Activated CD4-positive, CD25-positive, alpha-beta regulatory T cell (primary cell): ENCODE data around the gene DCAF6.

Experiments
- DNase-seq, 4 experiments: peaks; one replicate each; lab custom pipeline; 2025; lab: John Stamatoyannopoulos, UW

The DCAF6 gene

DNA sequence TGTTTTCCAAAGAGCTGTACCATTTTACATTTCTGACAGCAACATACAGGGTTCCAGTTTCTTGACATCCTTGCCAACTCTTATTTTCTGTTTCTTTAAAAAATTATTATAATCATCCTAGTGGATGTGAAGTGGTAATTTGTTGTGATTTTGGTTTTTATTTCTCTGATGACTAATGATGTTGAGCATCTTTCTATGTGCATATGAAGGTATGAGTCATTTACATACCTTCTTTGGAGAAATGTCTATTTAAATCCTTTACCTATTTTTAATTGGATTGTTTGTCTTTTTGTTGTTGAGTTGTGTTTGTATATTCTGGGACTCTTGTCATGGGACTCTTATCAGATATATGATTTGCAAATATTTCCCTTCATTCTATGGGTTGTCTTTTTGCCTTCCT is 21.2 kb downstream of the DCAF6 start:
- DNase-seq, result no peak

DNA sequence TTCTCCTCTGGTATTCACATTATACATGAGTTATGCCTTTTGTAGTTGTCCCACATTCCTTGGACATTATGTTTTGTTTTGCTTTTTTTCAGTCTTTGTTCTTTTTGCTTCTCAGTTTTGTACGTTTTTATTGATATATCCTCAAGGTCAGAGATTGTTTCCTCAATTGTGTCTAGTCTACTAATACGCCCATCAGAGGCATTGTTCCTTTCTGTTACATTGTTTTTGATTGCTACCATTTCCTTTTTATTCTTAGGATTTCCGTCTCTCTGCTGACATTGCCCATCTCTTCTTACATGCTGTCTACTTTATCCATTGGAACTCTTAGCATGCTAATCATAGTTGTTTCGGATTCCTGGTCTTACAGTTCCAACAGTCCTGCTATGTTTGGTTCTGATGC is 28.2 kb downstream of the DCAF6 start:
- no peak for DNase-seq

DNA sequence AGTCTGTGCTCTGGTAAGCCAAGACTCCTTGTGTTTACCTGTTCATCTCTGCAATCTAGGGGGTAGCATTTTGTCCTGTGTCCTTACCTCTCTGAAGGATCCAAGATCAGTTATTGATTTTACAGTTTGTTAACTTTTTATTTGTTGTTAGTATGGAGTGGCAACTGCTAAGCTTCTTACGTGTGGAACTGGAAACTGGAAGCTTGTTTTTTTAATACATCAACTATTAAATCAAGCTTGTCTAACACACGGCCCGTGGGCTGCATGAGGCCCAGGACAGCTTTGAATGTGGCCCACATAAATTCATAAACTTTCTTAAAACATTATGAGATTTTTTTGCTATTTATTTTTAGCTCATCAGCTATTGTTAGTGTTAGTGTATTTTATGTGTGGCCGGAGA is 29.6 kb downstream of the DCAF6 start:
- DNase-seq, result no peak

DNA sequence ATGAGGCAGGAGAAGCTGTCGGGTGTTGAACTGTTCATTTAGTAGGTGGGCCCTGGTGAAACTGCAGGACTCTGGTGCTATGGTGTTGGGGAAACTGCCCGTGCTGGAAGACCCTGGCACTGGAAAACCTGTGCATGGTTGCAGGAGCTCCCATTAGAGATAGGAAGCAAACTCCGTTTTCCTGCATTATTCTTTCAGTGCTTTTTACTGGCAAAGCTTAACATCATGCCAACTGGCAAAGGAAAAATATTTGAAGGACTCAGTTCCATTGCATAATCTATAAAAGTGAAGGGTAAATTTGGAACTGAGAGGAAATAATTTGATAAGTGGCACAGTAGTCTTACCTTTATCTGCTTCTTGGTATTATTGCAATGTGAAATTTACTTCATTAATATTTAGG is 32.1 kb downstream of the DCAF6 start:
- DNase-seq, result no peak

DNA sequence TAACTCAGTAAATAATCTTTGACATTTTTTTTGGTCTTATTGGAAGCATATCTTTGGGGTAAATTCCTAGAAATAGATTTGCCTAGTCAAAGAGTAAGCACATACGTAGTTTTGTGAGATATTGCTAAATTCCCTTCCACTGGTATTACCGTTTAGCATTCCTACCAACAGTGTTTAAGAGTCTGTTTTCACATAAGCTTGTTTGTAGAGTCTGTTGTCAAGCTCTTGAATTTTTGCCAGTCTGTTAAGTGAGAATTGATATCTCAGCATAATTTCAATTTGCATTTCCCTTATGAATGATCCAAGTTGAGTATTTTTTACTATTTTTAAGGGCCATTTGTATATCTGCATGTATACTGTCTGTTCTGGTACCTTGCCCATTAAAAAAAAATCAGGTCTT is 37.3 kb downstream of the DCAF6 start:
- no peak for DNase-seq

DNA sequence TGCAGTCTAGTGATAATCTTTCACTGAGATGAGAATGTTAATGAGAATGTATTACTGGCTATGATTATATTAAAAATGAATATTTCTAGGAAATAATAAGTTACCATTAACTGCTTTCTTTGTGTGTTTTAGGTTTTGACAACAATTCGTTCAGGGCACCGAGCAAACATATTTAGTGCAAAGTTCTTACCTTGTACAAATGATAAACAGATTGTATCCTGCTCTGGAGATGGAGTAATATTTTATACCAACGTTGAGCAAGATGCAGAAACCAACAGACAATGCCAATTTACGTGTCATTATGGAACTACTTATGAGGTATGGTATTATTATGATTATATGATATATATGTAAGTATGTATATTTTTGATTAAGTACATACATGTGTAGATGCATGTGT is 38.2 kb downstream of the DCAF6 start:
- DNase-seq, result no peak

DNA sequence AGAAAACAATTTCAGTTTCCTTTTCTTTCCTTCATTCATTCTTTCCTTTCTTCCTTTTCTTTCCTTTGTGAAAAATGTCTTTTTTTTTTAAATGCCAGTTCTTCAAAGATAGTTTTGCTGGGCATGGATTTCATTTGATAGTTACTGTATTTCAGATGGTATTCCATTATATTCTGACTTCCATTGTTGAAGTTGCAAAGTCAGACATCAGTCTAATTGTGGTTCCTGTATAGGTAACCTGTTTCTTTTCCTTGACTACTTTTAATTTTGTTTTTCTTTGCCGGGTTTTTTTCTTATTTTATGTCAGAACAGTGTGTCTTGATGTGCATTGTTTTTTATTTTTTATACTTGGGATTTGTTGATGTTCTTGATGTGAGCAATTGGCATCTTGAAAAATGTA is 40.8 kb downstream of the DCAF6 start:
- no peak for DNase-seq

DNA sequence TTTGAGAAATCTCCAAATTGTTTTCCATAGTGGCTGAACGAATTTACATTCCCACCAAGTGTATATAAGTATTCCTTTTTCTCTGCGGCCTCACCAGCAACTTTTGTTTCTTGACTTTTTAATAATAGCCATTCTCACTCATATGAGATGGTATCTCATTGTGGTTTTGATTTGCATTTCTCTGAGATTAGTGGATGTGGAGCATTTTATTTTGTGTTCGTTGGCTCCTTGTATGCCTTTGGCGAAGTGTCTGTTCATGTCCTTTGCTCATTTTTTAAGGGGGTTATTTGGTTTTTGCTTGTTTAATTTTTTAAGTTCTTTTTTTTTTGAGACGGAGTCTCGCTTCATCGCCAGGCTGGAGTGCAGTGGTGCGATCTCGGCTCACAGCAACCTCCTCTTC is 45.5 kb downstream of the DCAF6 start:
- no peak for DNase-seq

DNA sequence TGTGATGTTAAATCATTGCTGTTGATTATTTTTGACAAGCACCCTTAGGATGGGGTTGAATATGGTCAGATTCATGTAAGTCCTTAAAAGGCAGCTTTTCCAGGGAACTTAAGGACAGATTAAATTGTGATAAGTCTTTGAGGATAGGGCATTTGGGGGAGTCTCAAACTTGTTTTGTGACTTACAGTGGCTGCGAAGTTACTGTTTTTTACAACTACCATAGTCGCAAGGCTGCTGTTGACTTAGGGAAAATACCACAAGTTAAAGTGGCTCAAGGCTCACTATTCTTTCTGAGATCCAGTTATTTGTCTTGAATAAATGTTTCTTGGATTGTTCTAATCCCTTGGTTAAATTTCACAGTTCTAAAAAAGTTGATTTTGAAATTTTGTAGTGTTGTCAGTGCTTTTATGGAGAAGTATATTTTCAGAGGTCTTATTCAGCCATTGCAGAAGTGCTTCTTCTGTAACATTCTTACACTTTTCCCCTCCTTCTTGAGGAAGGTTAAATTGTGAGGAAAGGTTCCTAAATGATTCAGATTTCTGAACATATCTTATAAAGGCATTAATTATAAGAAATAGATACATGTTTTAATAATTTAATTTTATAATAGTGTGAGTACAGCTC is 47.4 kb downstream of the DCAF6 start:
- DNase-seq, result no peak

DNA sequence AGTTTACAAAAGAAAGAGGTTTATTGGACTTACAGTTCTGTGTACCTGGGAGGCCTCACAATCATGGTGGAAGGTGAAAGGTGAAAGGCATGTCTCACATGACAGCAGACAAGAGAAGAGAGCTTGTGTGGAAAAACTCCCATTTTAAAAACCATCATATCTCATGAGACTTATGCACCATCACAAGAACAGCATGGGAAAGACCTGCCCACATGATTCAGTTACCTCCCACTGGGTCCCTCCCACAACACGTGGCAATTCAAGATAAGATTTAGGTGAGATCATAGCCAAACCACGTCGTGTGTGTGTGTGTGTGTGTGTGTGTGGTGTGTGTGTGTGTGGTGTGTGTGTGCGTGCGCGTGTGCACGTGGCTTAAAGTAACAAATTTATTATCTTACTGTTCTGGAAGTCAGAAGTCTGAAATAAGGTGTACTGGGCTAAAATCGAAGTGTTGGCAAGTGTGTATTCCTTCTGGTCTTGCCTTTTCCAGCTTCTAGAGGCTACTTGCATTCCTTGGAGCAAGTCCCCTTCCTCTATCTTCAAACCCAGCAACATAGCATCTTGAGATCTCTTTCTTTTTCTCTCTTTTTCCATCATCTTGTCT is 48.5 kb downstream of the DCAF6 start:
- no peak for DNase-seq

DNA sequence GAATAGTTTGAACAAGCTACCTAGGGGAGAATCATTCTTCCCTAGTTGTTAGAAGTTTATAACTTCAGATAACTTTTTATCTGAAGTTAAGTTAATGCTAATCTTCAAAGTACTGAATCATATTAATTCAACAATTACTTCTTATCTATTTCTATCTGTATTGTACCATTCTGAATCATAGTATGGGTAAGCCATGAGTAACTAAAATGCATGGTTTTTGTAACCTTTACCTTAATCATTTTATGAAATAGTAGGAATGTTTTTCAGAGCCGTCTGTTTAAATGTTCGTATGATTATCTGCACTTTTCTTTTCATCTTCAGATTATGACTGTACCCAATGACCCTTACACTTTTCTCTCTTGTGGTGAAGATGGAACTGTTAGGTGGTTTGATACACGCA is 50.7 kb downstream of the DCAF6 start:
- DNase-seq, result no peak

DNA sequence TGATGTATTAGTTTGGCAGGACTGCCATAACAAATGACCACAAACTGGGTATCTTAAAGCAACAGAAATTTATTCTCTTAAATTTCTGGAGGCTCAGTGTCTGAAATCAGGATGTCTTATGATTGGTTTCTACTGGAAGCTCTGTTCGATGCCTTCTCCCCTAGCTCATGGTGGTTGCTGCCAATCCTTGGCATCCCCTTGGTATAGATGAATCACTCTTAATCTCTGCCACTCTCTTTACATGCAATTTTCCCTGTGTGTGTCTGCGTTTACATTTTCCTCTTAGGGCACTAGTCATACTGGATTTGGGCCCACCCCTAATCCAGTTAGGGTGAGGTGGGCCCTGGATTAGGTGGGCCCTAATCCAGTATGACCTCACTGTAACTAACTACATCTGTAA is 55.1 kb downstream of the DCAF6 start:
- no peak for DNase-seq

DNA sequence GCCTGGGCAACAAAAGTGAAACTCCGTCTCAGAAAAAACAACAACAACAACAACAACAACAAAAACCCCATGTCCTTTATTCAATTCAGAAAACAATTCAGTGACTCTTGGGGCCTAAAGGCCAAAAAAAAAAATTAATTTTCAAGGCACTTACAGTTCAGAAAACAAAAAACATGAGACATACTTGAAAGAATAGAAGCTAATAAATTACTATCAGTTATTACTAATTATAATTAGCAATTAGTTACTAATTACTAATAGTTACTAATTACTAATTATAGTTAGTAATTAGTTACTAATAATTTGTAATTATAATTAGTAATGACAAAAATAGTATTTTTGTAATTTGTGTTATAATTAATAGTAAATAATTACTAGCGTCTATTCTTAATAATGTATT is 57.2 kb downstream of the DCAF6 start:
- no peak for DNase-seq

DNA sequence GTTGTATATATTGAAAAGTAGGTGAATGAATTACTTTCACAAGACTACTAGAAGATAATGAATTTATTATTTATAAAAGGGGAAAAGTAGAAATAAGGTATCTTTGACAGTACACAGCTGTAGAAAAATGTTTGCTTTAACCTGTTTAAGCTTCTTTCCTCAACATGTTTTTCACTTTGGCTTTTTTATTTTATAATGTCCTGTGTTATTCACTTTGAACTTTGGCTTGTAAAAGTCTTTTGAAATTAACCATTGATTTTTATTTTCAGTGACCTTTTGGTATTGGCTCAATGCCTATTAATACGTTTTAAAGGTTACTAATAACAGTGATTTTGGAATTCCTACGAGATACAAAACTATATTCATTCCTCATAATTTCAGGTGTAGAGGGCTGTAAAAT is 58.1 kb downstream of the DCAF6 start:
- no peak for DNase-seq

DNA sequence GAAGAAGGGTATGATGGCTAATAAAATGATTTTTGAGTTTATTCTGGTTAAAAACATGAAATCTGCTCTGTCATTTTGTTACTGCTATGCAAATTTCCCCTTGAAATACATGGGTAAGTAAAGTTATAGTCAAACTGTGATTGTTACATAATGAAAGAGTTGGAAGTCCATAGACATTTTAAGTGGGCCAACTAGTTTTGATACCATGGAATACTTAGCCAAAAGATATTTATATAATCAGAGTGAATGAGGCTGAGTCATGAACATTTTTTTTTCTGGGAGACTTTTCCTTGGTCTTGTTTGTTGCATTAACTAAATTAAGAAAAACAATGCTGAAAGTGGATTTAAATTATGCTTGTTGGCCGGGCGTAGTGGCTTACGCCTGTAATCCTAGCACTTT is 58.6 kb downstream of the DCAF6 start:
- DNase-seq, result no peak

DNA sequence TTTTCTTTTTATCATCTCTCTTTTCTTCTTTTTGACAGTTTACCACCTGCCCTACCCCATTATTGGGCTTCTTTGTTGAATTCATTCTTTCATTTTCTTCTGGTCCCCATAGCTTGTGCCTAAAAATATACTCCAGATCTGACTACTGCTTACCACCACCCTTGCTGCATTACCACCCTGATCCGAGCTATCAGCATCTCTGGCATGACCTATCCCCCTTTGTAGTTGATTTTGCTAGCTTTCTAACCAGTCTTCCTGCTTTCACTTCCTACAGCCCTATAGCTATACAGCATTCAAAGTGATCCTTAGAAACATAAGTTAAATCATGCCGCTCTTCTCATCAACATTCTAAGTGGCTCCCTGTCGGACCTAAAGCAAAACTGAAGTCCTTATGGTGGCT is 59.8 kb downstream of the DCAF6 start:
- no peak for DNase-seq

DNA sequence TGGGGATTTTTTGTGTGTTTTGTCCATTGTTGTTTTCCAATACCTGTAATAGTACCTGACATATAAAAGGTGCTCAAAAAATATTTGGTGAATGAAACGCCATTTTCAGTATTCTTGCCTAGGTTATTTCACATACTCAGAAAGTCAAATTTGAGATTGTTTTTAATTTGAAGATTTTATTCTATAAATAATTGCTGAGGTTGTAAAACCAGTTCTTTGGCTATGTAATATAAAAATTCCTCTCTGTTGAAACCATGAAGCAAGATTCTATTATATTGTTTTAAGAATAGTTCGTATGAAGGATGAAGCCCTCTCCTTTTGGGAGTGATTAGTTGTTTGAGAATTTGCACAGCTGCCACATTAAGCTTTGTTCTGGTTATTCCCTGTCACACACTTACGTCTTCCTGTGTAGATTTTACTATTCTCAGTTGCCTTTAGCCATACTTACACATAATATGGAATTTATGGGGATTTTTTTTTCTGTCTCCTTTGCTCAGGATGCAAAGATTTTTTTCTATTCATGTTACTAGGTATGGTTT is 60.6 kb downstream of the DCAF6 start:
- DNase-seq, result no peak

DNA sequence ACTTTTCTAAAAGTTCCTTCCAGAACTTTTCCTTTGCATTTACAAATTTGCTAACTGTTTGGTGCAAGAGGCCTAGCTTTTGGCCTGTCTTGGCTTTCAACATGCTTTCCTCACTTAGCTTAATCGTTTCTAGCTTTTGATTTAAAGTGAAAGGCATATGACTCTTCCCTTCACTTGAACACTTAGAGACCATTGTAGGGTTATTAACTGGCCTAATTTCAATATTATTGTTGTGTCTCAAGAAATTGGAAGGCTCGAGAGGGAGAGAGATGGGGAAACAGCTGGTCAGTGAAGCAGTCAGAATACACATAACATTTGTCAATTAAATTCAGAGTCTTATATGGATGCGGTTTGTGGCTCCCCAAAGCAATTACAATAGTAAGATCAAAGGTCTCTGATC is 63.4 kb downstream of the DCAF6 start:
- DNase-seq, result no peak

DNA sequence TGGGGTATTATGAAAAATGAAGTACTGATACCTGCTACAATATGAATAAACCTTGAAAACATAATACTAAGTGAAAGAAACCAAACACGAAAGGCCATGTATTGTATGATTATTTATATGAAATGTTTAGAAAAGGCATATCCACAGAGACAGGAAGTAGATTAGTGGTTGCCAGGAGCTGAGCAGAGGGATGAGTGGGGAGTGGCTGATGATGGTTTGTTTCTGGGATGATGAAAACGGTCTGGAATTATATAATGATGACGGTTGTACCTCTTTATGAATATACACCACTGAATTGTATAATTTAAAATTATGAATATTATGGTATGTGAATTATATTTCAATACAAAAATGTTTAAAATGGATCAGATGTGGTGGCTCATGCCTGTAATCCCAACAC is 64.2 kb downstream of the DCAF6 start:
- no peak for DNase-seq

DNA sequence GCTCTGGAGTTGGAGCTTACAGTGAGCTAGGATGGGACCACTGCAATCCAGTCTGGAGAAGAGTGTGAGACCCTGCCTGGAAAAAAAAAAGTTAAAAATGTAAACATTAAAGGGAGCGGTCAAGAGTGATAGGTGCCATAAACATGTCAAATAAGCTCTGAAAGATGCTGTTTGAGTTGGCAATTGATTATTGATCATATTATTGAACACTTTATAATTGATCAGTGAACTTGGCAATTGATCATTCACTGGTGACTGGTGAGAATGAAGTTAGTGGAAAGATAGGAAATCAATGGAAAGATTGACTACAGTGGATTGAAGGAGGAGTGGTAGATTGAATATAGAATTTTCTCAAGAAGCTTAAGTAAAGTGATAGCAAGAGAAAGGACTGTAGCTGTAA is 64.7 kb downstream of the DCAF6 start:
- no peak for DNase-seq

DNA sequence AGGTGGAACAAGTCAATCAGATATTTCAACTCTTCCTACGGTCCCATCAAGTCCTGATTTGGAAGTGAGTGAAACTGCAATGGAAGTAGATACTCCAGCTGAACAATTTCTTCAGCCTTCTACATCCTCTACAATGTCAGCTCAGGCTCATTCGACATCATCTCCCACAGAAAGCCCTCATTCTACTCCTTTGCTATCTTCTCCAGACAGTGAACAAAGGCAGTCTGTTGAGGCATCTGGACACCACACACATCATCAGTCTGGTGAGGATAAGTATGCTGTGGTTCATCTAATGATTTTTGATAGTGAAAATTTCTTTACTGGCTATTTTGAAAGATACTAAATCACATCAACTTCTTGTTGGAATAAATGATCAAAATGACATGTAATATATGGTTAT is 68.0 kb downstream of the DCAF6 start:
- DNase-seq, result no peak

DNA sequence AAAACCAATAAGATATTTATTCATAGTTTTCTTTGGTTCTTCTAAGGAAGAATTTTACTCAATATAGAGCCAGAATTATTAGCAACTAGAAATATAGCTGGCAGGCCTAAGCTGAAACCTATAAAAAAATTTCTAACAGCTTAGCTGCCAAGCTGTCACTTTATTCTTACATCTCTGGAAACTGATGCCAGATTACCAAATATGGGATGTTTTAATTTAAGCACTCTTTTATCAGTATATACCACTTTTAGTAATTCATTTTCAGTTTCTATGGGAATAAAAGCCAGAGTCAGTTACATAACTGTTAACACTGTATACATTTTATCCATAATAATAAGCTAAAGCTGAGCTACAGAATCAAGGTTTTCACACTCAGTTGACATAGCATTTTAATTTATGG is 69.0 kb downstream of the DCAF6 start:
- no peak for DNase-seq

DNA sequence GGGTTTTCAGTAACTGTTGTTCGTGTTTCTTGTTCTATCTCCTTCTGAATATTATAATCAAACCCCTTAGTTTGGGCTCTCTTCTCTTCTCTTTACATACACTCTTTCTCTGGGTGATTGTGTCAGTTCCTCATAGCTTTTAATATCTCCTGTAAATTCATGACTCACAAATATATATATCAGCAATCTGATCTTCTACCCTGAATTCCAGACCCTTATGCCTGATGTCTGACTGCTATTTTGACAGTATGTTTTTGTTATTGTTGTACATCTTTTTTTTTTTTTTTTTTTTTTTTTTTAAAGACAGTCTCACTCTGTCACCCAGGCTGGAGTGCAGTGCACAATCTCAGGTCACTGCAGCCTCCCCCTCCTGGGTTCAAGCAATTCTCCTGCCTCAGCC is 71.2 kb downstream of the DCAF6 start:
- no peak for DNase-seq

DNA sequence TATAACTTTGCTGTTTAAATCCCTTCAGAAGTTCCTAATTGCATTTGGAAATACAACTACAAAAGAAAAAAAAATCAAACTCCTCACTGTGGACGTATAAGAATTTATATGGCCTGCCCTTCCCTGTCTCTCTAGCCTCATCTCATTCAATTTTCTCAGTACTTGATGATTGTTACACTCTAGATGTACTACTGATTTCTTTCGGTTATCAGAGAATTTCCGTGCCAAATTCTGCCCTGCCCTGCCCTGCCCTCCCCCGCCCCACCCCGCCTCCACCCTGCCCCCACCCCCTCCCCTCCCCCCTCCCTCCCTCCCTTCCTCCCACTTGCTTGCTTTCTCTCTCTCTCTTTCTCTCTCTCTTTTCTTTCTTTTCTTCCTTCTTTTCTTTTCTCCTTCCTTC is 72.1 kb downstream of the DCAF6 start:
- DNase-seq, result no peak
